ENCODE data around the gene GAB4. TPM values are rescaled to one million over a fixed set of nuclear protein-coding genes. Genes with fewer than 3 reads are reported as not detected.

The GAB4 gene
- total and polyA plus RNA-seq, 2 of the 4 experiments (the other 2 are of a cell fraction) = not detected

DNA sequence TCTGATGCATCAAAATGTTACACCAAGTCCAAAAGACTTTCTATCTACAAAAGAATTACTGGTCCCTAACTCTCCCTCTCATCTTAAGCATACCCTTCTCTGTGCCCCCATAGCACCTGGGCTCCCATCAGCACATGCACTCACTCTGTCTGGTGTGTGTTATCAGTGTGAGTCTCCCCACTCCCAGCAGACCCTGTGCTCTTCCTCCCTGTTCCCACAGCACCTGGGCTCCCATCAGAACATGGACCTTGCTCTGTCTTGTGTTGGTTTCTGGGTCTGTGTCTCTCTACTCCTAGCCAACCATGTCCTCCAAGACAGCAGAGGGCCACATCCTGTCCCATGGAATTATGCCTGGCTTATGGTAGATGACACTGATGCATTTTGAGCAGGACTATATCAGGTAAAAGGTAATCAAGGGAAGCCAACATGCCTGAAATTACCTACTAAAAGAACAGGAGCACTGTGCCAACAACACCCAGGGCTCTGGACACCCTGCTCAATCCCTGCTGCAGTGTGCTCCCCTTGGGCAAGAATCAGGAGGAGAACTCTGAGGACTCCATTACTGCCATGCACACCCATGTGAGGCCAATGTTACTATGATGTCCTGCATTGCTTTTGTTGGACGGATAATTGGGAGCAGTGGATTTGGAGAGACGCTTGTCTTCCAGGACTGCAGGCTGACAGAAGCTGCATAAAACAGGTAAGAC is 34.3 kb downstream of the GAB4 start:
- H3K4me2 ChIP-seq (ENCODE audit: low read depth, low read length) = no peak overlapping the region
- no peak overlapping the region for H3K14ac ChIP-seq (replicated peaks; ENCODE audit: low read depth, low read length)
- H4K91ac ChIP-seq (ENCODE audit: insufficient read depth, low read depth, low read length) = no peak overlapping the region
- H3K4ac ChIP-seq (ENCODE audit: low read depth, low read length) = no peak overlapping the region
- H2BK120ac ChIP-seq (ENCODE audit: low read depth, low read length) = no peak overlapping the region
- dilution Hi-C loops (cut with HindIII; ENCODE audit: low sequenced_read_pairs, unreplicated experiment) = no loop called here
- H3K27ac ChIP-seq (ENCODE audit: insufficient read depth, low read length) = no peak overlapping the region
- no peak overlapping the region for H3K9ac ChIP-seq (ENCODE audit: low read depth, low read length)
- no peak overlapping the region for H3K23ac ChIP-seq (ENCODE audit: low read depth, low read length)
- no peak overlapping the region for H3K56ac ChIP-seq (ENCODE audit: extremely low read depth, insufficient read depth, low read length)
- H3K9me3 ChIP-seq (ENCODE audit: control insufficient read depth, insufficient read depth, low read length) = peaks cover 7% of the 10 kb centered on the region; the same call in 1 of the 2 replicates
- H3K79me1 ChIP-seq (ENCODE audit: low read depth in 1 of 2, low read length in 2 of 2) = no peaks in the 10 kb centered on the region
- H3K9me1 ChIP-seq (ENCODE audit: insufficient read depth, low read length) = no peaks in the 10 kb centered on the region
- no TSS peak for BruUV-seq (replicated peaks)
- H2BK20ac ChIP-seq (ENCODE audit: low read depth, low read length) = no peak overlapping the region
- no peak overlapping the region for H2BK15ac ChIP-seq (ENCODE audit: low read depth, low read length)
- no peak overlapping the region for H3K4me3 ChIP-seq (ENCODE audit: insufficient read depth, low read depth, low read length)
- no peak overlapping the region for H2AK9ac ChIP-seq (replicated peaks; ENCODE audit: low read depth, low read length, poor library complexity)
- H3K36me3 ChIP-seq (ENCODE audit: control insufficient read depth, insufficient read depth, low read length) = no peaks in the 10 kb centered on the region
- DNase-seq (no peak), ATAC-seq (ENCODE audit: low read depth) (no peak)
- no peak overlapping the region for H2AK5ac ChIP-seq (ENCODE audit: low read depth, low read length)
- H3K27me3 ChIP-seq (ENCODE audit: control insufficient read depth, insufficient read depth, low read length) = no peaks in the 10 kb centered on the region
- WGBS, 2 experiments (ENCODE audit: extremely low coverage in 2 of 2, insufficient read length in 1 of 2) = no CpG with 5 or more reads among the region's 2 CpGs
- H2BK5ac ChIP-seq (ENCODE audit: low read depth, low read length, poor library complexity, severe bottlenecking) = no peak overlapping the region
- H4K8ac ChIP-seq (ENCODE audit: low read depth in 2 of 2, low read length in 2 of 2) = no peak overlapping the region
- CTCF ChIA-PET = no interaction called here
- intact Hi-C loops (cut with micrococcal nuclease) = no loop called here
- POLR2A ChIA-PET (ENCODE audit: unreplicated experiment) = no interaction called here
- H4K20me1 ChIP-seq (ENCODE audit: insufficient read depth, low read length) = no peaks in the 10 kb centered on the region
- no peak for TF ChIP-seq CHD1 (IDR thresholded peaks at IDR 0.05; ENCODE audit: low read depth, low read length)
- TF ChIP-seq MXI1 (IDR thresholded peaks at IDR 0.05; ENCODE audit: borderline replicate concordance, low read depth, low read length) = no peak
- no peak for TF ChIP-seq MAFK (IDR thresholded peaks at IDR 0.05; ENCODE audit: low read depth, low read length)
- TF ChIP-seq, protein P1, sequence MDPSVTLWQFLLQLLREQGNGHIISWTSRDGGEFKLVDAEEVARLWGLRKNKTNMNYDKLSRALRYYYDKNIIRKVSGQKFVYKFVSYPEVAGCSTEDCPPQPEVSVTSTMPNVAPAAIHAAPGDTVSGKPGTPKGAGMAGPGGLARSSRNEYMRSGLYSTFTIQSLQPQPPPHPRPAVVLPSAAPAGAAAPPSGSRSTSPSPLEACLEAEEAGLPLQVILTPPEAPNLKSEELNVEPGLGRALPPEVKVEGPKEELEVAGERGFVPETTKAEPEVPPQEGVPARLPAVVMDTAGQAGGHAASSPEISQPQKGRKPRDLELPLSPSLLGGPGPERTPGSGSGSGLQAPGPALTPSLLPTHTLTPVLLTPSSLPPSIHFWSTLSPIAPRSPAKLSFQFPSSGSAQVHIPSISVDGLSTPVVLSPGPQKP (IDR thresholded peaks at IDR 0.05; ENCODE audit: borderline replicate concordance, low read depth, low read length) = no peak
- TF ChIP-seq CTCF (conservative IDR thresholded peaks at IDR 0.05; ENCODE audit: low read depth, low read length) = no peak
- TF ChIP-seq POLR2A (IDR thresholded peaks at IDR 0.05; ENCODE audit: low read depth, low read length) = no peak
- TF ChIP-seq RFX5 (IDR thresholded peaks at IDR 0.05; ENCODE audit: low read depth, low read length) = no peak
- no peak for TF ChIP-seq CEBPB (IDR thresholded peaks at IDR 0.05; ENCODE audit: low read depth, low read length)
- no peak for TF ChIP-seq RAD21 (IDR thresholded peaks at IDR 0.05; ENCODE audit: low read length)
- no peak for TF ChIP-seq FOS (IDR thresholded peaks at IDR 0.05; ENCODE audit: low read depth, low read length)
- no peak overlapping the region for H3K18ac ChIP-seq (ENCODE audit: low read depth, low read length)
- no peak overlapping the region for H2AFZ ChIP-seq (replicated peaks; ENCODE audit: low read length, poor library complexity)
- in situ Hi-C loops (cut with MboI; ENCODE audit: low sequenced_read_pairs) = no loop called here
- H4K5ac ChIP-seq (ENCODE audit: low read depth, low read length) = no peak overlapping the region
- no peaks in the 10 kb centered on the region for H3K4me1 ChIP-seq (ENCODE audit: control insufficient read depth, insufficient read depth, low read length)

Data from IMR-90 (cell line).